HG02610 (cell line): ENCODE measurements around the gene BSN.

Experiments used
- ATAC-seq: cut with Tn5 transposase; IDR thresholded peaks from one replicate; pipeline ENCODE4 v1.9.1; 2021; ENCODE audit warnings: mild to moderate bottlenecking, moderate library complexity; ENCODE audit not compliant: unreplicated experiment

Gene BSN

DNA sequence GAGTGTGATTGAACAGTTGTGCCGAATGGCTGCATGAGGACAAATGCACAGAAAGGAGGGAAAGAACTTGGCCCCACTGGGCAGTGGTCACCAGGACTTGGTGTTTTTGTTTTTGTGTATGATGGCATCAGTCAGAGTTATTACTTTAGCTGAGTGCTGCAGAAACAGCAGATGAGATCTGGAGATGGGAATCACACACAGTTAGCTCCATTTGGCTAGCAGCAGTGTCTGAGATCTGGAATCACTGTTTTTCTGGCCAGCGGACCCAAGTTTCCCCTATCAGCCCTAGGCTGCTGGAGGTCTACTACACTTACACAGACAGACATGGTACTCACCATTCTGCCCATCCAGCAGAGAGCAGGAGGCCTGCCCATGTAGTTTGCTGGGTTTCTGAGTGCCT lies 74.0 kb downstream of the BSN start:
- no peak for ATAC-seq

DNA sequence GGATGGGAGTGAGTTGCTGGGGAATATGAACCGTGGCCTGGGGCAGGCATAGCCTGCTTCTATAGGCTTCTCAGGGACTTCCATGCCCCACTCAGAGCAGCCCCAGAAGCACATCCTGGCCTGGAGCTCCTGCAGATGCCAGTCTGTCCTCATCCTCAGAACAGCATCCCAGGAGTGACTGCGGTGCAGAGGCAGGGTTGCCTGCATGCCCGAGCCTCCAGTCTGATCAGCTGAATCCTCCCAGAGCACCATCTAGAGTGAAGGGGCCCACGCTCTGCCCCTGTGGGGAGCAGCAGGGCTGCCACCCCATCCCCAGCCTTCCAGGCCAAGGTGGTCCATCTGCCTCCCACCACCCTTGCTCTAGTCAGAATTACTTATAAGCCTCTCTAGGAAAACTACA lies 75.2 kb downstream of the BSN start:
- ATAC-seq: no peak

DNA sequence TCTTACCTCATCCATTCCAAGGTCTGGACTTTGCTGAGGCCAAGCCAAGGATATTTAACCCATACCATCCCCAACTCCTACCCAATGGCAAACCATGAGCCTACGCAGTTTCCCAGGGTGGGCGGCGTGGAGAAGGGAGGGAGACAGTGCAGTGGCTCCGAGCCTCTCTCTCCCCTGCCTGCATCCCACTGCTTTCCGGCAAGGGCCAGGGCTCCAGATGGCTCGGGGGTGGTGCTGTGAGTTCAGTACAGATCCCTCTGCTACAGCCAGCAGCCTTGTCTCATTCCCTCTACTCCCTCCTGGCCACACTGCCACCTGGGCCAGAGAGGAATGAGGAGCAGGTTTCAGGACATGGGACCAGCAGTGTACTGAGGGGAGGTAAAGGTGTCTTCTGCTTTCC lies 75.6 kb downstream of the BSN start:
- no peak for ATAC-seq

GRCh38 chr3:49630784-49631183 lies 76.5 kb downstream of the BSN start:
- ATAC-seq: no peak

- no peak for ATAC-seq
Measured at GRCh38 chr3:49634736-49635135, 80.5 kb downstream of the BSN start.

GRCh38 chr3:49636883-49637609 lies 82.8 kb downstream of the BSN start:
- ATAC-seq: no peak

- ATAC-seq: no peak
Measured at GRCh38 chr3:49638445-49638844, 84.2 kb downstream of the BSN start.

DNA sequence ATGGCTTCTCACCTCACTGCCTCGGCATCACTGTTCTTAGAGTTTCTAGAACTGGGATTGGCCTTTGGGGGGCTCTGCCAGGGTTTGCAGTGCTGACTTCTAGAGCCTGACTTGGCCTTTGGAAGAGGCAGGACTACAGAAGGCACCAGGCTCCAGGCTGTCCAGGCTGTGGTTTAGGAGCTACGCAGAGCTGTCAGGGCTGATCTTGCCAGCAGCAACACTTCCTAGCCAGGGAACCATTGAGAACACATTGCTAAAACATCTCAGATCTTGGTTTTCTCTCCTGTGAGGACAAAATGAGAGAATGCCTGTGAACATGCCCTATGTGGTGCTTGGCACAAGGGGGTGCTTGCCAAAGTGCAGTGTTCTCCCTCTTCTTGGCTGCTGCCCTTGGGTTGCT lies 85.3 kb downstream of the BSN start:
- no peak for ATAC-seq

- no peak for ATAC-seq
Measured at GRCh38 chr3:49641292-49641691, 87.0 kb downstream of the BSN start.

DNA sequence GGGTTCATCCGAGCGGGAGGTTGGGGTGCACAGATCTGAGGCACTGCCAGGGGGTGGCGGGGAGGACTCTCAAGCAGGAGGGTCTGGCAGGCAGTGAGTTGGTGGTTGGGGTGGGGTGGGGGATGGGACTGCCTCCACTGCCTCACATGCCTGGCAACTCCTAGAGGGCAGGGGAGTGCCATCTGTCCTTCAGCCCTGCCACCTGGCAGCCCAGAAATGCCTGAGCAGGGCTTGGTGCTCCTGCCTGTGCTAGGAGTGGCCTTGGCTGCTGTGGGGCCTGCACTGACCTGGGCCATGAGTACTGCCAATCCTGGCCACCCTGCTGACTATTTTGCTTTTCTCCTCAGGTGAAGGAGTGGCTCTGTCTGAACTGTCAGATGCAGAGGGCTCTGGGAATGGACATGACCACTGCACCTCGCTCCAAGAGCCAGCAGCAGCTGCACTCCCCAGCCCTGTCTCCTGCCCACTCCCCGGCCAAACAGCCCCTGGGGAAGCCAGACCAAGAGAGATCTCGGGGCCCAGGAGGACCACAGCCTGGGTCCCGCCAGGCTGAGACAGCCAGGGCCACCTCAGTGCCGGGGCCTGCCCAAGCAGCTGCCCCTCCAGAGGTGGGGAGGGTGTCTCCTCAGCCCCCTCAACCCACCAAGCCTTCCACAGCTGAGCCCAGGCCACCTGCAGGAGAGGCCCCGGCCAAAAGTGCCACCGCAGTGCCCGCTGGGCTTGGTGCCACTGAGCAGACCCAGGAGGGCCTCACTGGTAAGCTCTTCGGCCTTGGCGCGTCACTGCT lies 87.8 kb downstream of the BSN start:
- no peak for ATAC-seq

GRCh38 chr3:49642708-49643145 lies 88.5 kb downstream of the BSN start:
- no peak for ATAC-seq

- ATAC-seq: no peak
Measured at GRCh38 chr3:49644684-49645083, 90.4 kb downstream of the BSN start.

DNA sequence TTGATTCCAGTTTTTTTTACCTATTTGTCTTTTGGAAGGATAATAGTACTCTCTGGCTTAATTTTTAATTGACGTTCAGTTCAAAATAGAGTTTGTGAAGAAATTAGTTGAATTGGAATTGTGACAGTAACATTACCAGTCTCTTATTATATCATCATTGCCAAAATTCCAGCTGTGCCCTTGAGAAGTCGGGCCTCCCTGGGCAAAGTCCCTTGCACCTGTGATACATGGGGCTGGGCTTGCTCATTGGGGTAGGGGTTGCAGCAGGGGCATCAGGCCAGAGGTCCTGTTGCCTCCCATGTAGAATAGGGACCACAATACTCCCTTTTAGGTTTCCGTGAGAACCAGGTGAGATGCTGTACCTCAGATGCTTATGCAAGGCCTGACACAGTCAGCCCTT lies 92.0 kb downstream of the BSN start:
- no peak for ATAC-seq

- no peak for ATAC-seq
Measured at GRCh38 chr3:49647741-49648140, 93.5 kb downstream of the BSN start.

DNA sequence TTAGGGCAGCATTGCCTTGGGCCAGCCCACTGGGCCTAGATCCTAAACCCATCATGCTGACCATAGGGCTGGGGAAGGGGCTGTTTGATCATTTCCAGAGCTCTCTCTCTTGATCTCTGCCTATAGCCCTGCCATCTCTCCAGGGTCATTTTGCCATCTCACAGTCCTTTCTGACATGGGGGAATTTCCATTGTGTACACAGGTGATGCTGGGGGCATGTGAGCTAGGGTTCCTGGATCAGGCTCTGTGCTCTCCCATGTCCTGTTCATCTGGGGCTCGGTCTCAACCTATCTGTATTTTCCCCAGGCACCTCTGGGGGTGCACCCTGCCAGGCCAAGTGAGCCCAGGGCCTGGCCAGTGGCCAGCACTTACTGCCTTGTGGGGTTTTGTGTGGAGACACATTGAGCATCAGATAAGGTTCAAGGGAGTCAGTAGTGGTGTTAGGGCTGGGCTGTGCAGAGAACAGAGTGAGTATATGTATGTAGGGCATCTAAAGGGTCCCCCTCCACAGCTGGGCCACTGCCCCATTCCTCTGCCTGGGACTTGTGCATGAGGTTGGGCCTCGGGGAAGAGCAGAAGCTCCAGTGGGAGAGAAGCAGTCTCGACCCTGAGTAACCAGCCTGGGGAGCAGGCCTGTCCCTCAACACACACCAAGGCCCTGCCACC lies 94.2 kb downstream of the BSN start:
- no peak for ATAC-seq

DNA sequence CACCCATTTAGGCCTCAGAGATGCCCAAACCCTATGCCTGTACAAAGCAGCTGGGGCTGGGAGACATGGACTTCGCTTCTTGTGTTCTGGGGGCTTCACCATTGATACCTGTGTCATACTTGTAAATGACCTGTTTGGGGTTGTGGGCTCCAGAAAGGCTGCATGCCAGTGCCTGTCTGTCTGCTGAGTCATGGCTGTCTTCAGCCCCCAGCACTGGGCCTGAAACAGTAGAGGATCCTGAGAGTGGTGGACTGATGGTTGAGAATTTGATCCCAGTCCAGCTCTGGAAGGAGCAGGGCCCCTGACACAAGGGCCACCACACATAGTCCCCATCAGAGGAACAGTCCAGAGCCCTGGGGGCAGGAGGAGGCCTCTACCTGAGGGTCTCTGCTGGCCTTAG lies 95.3 kb downstream of the BSN start:
- ATAC-seq: no peak

GRCh38 chr3:49650177-49650576 lies 95.9 kb downstream of the BSN start:
- ATAC-seq: no peak

- ATAC-seq: no peak
Measured at GRCh38 chr3:49650637-49651036, 96.4 kb downstream of the BSN start.

DNA sequence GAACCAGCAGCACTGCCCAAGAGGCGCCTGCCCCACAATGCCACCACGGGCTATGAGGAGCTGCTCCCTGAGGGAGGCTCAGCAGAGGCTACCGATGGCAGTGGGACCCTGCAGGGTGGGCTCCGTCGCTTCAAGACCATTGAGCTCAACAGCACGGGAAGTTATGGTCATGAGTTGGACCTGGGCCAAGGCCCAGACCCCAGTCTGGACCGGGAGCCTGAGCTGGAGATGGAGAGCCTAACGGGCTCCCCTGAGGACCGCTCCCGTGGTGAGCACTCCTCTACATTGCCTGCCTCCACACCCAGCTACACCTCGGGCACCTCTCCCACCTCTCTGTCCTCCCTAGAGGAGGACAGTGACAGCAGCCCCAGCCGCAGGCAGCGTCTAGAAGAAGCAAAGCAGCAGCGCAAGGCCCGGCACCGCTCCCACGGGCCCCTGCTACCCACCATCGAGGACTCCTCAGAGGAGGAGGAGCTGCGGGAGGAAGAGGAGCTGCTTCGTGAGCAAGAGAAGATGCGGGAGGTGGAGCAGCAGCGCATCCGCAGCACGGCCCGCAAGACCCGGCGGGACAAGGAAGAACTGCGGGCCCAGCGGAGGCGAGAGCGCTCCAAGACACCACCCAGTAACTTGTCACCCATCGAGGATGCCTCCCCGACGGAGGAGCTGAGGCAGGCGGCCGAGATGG lies 98.1 kb downstream of the BSN start:
- ATAC-seq: no peak

DNA sequence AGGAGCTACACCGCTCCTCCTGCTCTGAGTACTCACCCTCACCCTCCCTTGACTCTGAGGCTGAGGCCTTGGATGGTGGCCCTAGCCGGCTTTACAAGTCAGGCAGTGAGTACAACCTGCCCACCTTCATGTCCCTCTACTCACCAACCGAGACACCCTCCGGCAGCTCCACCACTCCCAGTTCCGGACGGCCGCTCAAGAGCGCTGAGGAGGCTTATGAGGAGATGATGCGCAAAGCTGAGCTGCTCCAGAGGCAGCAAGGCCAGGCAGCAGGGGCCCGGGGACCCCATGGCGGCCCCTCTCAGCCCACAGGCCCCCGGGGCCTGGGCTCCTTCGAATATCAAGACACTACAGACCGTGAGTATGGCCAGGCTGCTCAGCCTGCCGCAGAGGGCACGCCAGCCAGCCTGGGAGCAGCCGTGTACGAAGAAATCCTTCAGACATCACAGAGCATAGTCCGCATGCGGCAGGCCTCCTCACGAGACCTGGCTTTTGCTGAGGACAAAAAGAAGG lies 98.7 kb downstream of the BSN start:
- ATAC-seq: no peak

DNA sequence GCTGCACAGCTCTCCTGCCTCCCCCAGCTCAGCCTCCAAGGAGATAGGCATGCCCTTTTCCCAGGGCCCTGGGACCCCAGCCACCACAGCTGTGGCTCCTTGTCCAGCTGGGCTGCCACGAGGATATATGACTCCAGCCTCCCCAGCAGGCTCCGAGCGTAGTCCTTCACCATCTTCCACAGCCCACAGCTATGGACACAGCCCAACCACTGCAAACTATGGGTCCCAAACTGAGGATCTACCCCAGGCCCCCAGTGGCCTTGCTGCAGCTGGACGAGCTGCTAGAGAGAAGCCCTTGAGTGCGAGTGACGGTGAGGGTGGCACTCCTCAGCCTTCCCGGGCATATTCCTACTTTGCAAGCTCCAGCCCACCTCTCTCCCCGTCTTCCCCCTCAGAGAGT lies 99.3 kb downstream of the BSN start:
- no peak for ATAC-seq
